ENCODE measurements around the gene RAP1B.
"Not testable (repeated sequence)": the region's sequence is repeated elsewhere in the genome, so short reads cannot be mapped to it uniquely, and the experiment has no call there.

The RAP1B gene

DNA sequence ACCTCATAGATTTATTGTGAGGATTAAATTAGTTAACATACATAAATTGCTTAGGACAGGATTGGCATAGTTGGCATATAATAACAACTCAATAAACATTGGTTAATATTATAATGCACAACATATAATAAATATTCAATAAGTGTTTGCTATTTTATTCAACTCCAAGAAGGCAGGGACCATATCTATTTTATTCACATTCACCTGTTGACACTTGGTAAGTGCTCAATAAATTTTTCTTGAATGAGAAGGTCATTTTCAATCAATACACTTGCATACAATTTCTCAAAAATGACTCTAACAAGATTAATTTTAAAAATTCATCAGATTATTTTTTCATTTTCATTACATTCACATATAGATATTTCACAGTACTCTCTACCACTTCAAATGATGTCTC, 63.7 kb downstream of the RAP1B start:
- Histone ChIP-seq H3K36me3 (replicated peaks) (no peaks in the 10 kb centered on the region), H3K4me3 (ENCODE audit: low read depth, low read length) (no peak overlapping the region), H3K27ac (no peak overlapping the region), H3K27me3 (replicated peaks) (no peaks in the 10 kb centered on the region)
- TF ChIP-seq, protein P1, sequence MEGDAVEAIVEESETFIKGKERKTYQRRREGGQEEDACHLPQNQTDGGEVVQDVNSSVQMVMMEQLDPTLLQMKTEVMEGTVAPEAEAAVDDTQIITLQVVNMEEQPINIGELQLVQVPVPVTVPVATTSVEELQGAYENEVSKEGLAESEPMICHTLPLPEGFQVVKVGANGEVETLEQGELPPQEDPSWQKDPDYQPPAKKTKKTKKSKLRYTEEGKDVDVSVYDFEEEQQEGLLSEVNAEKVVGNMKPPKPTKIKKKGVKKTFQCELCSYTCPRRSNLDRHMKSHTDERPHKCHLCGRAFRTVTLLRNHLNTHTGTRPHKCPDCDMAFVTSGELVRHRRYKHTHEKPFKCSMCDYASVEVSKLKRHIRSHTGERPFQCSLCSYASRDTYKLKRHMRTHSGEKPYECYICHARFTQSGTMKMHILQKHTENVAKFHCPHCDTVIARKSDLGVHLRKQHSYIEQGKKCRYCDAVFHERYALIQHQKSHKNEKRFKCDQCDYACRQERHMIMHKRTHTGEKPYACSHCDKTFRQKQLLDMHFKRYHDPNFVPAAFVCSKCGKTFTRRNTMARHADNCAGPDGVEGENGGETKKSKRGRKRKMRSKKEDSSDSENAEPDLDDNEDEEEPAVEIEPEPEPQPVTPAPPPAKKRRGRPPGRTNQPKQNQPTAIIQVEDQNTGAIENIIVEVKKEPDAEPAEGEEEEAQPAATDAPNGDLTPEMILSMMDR (IDR thresholded peaks at IDR 0.05; ENCODE audit: low read depth, low read length, missing control alignments) = no peak
- in situ Hi-C loops (cut with HindIII; ENCODE audit: low pct_ligation_motif_present, low sequenced_read_pairs) = no loop called here
- DNase-seq = no peak

DNA sequence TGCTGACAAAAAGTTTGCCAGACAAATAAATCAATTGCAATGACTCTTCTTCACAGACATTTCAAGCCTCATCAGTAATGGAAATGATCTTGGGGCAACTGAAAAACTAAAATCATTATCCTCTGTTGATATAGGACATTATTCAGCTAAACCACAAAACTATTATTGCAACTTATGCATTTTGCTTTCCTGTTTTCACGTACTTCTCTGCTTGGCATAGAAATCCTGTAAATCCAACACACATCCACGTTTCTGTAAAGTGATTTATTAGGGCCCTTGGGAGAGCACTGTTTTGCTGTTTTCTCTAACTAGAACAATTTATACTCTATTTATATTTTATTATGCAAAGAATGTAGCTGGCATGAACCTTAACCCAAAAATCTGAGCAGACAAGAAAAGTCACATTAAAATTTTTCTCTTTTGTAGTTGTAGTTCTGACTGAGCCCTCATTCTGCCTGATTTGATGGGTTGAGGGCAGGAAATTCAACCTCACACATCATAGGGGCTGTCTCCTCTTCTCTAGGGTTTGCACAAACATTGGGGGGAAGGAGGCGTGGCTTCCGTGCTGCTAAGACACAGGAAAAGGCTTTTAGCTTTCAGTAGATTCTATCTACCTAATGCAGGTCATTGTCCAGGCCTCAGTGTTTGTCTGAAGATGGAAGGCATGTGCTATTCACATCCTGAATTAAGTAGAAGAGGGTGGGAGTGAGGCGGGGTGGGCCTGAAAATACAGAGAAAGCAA, 64.6 kb downstream of the RAP1B start:
- H3K36me3 ChIP-seq (replicated peaks) = no peaks in the 10 kb centered on the region
- TF ChIP-seq, protein P1 (IDR thresholded peaks at IDR 0.05; ENCODE audit: low read depth, low read length, missing control alignments) = no peak
- H3K27me3 ChIP-seq (replicated peaks) = no peaks in the 10 kb centered on the region
- in situ Hi-C loops (cut with HindIII; ENCODE audit: low pct_ligation_motif_present, low sequenced_read_pairs) = no loop called here
- DNase-seq = no peak
- no peak overlapping the region for H3K27ac ChIP-seq
- no peak overlapping the region for H3K4me3 ChIP-seq (ENCODE audit: low read depth, low read length)

DNA sequence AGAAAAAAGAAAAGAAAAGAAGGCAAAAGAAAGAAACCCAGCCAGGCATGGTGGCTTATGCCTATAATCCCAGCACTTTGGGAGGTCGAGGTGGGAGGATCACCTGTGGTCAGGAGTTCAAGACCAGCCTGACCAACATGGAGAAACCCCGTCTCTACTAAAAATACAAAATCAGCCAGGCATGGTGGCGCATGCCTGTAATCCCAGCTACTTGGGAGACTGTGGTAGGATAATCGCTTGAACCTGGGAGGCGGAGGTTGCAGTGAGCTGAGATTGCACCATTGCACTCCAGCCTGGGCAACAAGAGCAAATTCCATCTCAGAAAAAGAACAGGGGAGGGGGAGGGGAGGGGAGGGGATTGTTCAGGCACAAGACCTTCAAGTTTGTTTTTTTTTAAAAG, 66.2 kb downstream of the RAP1B start:
- H3K27me3 ChIP-seq (replicated peaks); H3K4me3 ChIP-seq (ENCODE audit: low read depth, low read length); H3K27ac ChIP-seq; in situ Hi-C loops (cut with HindIII; ENCODE audit: low pct_ligation_motif_present, low sequenced_read_pairs); DNase-seq; H3K36me3 ChIP-seq (replicated peaks): not testable (repeated sequence)

DNA sequence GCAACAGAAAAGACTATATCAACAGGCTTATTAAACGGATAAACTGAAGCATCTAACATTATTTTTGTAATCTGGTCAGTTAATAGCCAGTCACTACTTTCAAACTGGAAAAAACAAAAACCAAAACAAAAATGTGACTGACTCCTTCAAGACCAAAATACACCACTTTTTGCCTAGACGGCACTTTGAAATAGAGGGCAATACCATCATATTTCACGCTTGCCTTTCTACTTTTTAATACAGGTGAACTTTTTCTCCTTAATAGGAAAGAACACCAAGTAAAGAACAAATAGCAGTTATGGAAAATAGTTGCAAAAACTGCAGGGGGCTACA, 75.5 kb downstream of the RAP1B start:
- DNase-seq = no peak

DNA sequence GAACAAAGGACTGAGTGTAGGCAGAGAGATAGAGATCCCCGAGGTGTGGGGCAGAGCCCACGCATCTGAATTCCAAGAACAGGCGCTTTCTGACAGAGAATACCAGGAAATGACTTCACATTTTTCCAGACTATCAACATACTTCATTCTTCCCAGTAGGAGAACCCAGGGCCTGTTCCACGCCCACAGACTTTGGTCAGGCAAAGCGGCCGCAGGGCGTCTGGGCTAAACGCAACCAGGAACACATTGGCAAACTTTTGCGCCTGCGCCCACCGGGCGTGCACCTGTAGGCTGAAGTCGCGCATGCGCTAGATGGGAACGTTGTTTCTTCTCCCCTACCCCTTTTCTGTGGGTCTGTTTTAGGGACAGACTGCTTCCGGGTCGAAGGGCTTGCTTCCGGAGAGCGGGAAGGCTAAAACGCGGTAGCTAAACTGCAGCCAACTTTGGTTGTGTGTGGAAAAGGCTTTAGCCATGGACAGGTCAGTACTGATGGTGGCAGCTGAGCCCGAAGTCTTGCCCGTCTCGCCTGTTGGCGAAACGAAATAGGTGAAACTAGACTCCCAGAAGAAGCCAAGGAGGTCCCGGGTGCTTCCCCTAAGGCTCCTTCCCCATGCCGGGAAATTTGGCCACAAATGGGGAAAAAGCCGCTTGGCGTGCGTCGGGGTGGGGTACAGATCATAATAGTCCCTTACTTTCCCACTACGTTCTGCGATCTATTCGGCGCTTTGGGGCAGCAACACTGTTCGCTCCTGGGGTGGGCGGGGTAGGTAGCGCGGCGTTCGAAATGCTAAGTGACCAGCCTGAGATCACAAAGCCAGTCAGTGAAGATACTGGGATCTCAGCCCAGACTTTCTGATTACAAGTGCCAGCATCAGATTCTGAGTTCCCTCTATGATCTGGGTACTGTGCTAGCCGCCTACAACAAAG, 76.2 kb downstream of the RAP1B start, which contains the start of gene NUP107:
Gene NUP107, plus strand, starts transcription at position 384 of the 927 bp plus-strand sequence. Its CDS starts 88 bp downstream, at position 472.
- DNase-seq = peak; percentile 99
- Histone ChIP-seq H3K27ac (peak within 1 kb of the TSS; percentile 81), H3K4me3 (ENCODE audit: low read depth, low read length) (peak within 1 kb of the TSS; percentile 72), H3K36me3 (replicated peaks) (no peaks in the 10 kb centered on the region), H3K27me3 (replicated peaks) (no peaks in the 10 kb centered on the region)
- TF ChIP-seq, protein P1 (IDR thresholded peaks at IDR 0.05; ENCODE audit: low read depth, low read length, missing control alignments) = peak; percentile 43
- in situ Hi-C loops (cut with HindIII; ENCODE audit: low pct_ligation_motif_present, low sequenced_read_pairs) = no loop called here

More for the DNA sequence above, 75.5 kb downstream of the RAP1B start:
- no peaks in the 10 kb centered on the region for H3K36me3 ChIP-seq (replicated peaks)
- H3K27me3 ChIP-seq (replicated peaks) = no peaks in the 10 kb centered on the region
- in situ Hi-C loops (cut with HindIII; ENCODE audit: low pct_ligation_motif_present, low sequenced_read_pairs) = no loop called here
- TF ChIP-seq, protein P1 (IDR thresholded peaks at IDR 0.05; ENCODE audit: low read depth, low read length, missing control alignments) = no peak
- H3K4me3 ChIP-seq (ENCODE audit: low read depth, low read length) = peak overlapping the region; percentile 72
- peak overlapping the region; percentile 81 for H3K27ac ChIP-seq

DNA sequence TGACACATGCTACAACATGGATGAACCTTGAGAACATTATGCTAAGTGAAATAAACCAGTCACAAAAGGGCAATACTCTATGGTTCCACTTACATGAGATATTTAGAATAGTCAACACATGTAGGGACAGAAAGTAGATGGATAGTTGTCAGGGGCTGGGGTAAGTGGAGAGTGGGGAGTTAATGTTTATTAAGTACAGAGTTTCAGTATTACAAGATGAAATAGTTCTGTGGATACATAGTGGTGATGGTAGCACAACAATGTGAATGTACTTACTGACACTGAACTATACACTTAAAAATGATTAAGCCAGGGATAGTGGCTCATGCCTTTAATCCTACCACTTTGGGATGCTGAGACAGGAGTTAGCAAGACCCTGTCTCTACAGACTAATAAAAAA, 84.8 kb downstream of the RAP1B start:
- H3K4me3 ChIP-seq (ENCODE audit: low read depth, low read length) = no peak overlapping the region
- H3K36me3 ChIP-seq (replicated peaks) = peaks cover 29% of the 10 kb centered on the region
- TF ChIP-seq, protein P1 (IDR thresholded peaks at IDR 0.05; ENCODE audit: low read depth, low read length, missing control alignments) = no peak
- no peak for DNase-seq
- H3K27ac ChIP-seq = no peak overlapping the region
- H3K27me3 ChIP-seq (replicated peaks) = no peaks in the 10 kb centered on the region
- in situ Hi-C loops (cut with HindIII; ENCODE audit: low pct_ligation_motif_present, low sequenced_read_pairs) = no loop called here

Data from brain microvascular endothelial cell (primary cell).